Hippocampal formation (tissue), 2 donors: ENCODE measurements around the gene MYO3B.
"Not testable (repeated sequence)": the region's sequence is repeated elsewhere in the genome, so short reads cannot be mapped to it uniquely, and the experiment has no call there.

Experiments used
- DNase-seq, 2 donors: peaks; one replicate each; lab custom pipeline; 2025; lab: John Stamatoyannopoulos, UW

MYO3B gene

DNA sequence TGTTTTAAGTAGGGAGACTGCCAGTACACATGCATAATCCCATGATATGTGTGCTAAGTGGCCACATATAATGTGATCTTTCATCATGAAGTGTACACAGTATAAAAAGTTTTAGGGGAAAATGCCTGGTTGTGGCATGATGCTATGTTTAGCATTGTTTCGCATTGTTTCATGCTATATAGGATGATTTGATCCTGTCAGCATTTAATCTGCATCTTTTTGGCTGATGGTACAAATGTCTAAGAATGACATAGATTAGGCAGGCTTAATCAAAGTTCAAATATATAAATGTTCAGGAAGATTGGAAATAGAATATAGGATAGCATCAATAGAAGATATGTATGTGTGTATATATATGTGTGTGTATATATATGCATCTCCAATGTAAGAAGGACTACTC is 83.6 kb downstream of the MYO3B start:
- DNase-seq = no peak

DNA sequence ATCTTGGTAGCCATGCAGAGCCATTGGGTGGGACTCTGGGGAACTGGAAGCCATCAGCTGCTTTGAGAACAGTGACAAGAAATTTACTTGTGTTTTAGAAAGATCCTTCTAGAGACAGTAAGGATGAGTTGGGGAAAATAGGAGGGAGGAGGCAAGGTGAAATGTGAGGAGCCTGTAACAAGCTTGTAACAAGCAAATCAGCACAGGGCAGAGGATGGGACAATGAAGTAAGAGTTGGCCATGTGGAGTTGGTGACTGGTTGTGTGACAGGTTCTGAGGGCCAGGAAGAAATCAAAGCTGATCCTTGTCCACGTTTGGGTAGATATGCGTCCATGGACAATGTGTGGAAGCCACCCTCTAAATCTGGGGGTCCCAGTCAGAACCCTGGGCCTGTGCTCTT is 84.4 kb downstream of the MYO3B start:
- DNase-seq = no peak

DNA sequence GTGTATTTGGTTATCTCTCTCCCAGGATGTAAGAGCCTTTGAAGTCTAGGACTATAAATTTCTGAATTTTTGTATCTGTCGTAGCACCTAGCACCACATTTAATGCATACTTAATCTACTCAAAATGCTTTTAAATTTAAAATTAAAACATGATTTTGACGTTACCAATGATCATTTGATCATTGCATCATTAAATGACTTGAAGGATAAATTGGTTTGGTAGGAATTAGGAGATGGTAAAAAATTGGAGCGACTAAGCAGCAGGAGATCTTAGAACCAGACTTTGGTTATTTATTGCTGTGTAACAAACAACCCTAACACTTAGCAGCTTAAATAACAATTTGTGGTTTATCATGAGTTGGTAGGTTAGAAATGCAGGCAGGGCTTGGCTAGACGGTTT is 84.9 kb downstream of the MYO3B start:
- DNase-seq = no peak

DNA sequence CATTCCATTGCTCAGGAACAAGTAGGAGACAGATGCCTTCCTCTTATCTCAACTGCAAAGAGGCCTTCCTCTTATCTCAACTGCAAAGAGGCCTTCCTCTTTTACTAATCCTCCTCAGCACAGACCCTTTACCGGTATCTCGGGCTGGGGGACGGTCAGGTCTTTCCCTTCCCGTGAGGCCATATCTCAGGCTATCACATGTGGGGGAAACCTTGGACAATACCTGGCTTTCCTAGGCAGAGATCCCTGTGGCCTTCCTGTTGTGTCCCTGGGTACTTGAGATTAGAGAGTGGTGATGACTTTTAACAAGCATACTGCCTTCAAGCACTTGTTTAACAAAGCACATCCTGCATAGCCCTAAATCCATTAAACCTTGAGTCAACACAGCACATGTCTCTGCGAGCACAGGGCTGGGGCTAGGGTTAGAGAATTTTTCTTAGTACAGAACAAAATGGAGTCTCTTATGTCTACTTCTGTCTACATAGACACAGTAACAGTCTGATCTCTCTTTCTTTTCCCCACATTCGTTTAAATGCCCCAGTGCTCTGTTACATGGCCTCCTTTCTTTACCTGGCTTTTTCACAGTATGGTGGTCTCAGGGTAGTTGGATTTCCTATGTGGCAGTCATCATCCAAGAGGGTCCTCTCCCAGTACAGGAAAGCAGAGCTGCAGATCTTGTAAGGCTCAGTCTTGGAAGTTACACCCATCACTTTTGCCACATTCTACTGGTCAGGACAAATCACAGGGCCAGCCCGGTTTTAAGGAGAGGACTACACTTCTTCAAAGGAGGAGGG is 86.0 kb downstream of the MYO3B start:
- DNase-seq = not testable (repeated sequence)

DNA sequence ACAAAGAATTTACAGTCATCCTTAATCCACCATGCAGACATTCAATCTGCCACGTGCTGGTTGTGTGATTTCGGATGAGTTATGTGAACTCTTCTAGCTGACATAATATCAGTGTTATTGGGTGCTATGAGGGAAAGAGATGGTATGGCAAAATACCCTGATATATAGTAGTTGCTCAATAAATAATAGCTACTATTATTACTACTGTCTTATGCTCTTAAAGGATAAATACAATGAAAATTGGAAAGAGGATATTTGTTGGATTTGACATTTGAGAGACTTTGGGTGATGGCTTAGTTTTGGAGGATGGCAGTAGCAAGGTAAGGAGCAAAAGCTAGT is 86.5 kb downstream of the MYO3B start:
- no peak for DNase-seq

DNA sequence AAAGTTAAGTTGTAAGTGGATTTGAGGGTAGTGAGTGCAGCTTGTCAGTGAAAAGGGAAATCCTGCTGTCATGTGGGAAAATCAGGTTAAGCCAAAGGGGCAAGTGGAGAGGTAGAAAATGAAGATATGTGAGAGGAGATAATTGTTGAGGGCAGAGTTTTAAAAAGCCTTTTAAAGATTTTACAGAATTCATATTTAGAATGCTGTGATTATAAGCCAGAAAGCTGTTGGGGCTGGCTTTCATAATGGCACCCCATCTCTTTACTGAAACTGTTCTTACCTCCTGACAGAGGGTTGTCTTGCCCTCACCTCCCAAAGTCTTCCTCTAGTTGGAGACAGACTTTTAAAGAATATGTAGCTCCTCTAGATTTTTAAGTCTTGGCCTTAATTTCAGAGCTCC is 86.9 kb downstream of the MYO3B start:
- DNase-seq = no peak

DNA sequence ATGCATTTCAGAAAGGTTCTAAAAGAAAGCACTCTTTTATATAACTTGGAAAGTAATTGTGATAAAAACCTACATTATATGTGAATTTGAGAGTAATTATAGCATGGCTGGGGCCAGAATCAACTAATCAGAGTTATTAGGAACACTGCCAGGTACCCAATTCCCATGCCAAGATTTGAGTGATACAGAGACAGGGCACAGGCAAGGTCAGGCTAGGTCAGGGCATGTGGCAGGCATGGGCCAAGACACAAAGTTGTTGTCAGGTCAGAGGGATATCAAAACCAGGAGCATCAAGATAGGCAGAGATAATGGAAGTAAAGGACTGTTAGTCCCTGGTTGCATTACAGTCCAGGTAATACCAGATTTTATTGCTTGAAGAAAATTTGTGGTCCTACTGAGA is 87.4 kb downstream of the MYO3B start:
- DNase-seq = no peak

DNA sequence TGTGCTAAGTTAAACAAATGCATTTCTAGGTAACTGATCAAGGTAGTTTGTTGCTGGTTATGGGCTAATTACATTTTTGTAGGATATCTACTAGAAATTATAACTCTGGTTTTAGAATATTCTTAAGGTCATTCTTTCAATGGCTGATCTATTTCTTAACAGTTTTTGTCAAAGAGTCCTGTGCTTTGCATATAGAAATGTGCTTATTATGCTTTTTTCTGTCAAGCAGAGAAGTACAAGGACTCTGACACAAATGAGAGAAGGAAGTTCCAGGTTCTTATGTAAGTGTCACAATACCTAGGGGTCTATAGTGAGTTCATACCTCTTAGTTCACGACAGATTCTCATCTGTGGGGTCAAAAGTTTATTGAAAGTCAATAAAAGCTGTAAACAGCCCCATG is 88.4 kb downstream of the MYO3B start:
- no peak for DNase-seq

DNA sequence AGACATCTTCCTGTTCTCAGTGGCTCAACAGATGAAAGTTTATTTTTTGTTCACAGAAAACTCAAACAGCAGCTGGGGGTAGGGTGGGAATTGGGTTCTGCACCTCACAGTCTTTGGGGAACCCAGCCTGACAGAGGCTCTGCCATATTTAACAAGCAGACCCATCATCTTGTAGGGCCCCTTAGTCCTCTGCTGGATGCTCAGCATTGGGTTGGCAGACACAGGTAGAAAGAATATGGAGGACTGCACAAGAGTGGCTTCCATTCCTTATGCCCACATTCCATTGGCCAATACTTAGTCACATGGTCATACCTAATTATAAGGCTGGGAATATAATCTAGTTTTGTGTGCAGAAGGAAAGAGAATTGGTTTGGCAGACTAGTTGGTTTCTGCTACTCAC is 89.1 kb downstream of the MYO3B start:
- DNase-seq = no peak

DNA sequence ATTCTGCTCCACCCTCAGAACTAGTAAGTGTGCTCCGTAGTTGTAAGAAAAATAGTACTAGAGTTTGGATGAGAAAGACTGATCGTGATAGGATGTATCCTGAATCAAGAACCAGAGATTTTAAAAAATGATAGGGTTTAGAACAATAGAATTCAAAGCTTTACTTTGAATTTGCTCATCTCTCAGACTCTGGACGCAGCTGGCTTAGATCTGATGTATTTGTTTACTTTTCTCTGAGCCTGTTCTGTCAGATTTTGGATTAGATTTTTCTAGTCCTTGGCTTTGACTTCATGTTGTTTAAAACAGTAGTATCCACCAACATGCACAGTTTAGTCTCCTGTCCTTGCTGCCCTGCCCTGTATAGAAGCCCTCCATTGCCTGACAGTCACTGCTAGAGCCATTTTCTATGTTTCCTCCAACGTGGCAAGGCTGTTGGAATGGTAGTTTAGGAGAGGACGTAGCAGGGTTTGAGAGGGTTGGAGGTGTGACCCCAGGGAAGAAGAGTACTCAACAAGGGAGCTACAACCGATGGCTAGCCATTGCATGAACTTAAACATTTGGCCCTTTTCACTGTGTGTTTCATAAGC is 92.4 kb downstream of the MYO3B start:
- no peak for DNase-seq

DNA sequence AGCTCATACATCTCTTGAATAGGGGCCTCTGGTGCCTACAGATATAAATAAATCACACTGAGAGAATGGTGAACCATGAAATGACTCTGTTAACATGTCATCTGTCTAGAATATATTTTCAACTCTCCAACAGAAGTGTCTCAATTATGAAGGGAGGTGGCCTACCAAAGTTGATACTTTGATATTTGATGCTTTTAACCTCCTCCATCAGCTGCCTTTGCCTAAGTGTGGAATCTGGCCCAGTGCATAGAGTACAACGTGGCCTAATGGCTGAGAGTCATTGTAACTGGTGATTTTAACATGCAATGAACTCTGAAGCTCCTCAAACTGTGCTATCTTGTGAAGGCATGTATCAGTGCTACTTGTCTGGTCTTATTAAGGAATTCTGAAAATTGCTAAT is 93.4 kb downstream of the MYO3B start:
- DNase-seq = no peak

DNA sequence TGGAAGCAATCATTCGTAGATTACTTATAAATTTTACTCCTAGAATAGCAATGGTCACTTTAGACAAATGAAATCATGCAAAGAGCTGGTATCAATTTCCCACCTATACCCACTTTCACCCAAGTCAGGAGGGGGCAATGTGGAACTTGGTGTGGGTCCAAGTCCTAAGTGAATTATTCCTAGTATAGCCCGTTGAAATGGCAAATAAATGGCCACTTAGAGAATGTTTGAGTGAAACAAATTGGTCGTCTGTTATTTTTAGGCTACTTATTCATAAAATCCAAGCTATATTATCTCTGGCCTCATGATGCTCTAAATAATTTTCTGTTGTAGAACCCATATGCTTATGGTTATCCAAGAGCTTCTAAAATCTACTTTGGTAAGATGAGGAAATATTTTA is 98.1 kb downstream of the MYO3B start:
- no peak for DNase-seq

DNA sequence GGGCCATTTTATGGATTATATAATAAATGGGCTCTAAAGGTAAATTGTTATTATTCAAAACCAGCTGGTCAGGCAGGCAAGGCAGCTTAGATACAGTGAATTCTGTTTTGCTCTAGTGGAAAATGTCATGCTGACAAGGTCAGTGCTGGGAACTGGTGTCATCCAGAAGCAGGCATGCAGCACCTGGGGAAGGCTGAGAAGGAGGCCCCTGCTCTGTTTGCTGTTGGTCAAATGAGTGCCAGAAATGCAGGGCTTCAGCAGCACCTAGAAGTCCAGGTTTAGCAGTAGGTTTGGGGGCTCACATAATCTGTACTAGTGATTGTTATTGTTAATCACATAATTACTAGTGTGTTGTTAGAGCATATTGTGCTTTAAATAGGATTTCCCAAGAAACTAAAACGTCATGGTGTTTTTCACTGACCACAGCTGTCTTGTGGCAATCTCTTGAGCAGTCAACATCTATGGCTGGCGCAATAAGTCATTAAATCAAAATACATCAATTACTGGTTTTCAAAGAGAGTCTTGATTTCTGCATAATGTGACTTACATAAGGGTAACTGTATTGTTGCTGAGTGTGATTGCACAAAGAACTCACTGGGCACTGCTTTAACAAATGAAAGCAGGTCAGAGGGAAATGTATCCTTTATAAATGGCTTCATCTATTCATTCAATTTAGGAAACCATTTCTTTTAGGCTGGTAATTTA is 99.1 kb downstream of the MYO3B start:
- no peak for DNase-seq

DNA sequence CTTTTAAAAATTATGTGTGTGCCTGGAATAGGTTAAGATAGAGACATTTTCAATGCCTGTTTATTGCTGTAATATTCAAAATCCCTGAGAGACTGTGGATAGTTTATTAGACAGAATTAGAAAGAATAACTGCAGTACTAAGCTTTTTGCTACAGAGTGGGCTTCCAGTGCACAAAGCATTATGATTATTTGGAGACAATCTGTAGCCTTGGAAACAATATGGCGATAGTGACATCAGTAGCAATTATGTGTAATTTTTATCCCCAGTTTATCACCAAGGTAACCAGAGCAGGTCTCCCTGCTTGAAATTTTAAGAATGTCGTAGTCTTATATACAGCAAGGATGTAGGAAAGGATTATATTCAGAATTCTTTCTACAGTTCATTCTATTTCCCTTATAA is 100.0 kb downstream of the MYO3B start:
- no peak for DNase-seq

DNA sequence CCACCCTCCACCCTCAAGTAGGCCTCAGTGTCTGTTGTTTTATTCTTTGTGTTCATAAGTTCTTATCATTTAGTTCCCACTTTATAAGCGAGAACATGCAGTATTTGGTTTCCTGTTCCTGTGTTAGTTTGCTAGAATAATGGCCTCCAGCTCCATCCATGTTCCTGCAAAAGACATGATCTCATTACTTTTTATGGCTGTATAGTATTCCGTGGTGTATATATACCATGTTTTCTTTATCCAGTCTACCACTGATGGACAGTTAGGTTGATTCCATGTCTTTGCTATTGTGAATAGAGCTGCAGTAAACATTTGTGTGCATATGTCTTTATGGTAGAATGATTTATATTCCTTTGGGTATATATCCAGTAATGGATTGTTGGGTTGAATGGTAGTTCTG is 101.7 kb downstream of the MYO3B start:
- DNase-seq = not testable (repeated sequence)

DNA sequence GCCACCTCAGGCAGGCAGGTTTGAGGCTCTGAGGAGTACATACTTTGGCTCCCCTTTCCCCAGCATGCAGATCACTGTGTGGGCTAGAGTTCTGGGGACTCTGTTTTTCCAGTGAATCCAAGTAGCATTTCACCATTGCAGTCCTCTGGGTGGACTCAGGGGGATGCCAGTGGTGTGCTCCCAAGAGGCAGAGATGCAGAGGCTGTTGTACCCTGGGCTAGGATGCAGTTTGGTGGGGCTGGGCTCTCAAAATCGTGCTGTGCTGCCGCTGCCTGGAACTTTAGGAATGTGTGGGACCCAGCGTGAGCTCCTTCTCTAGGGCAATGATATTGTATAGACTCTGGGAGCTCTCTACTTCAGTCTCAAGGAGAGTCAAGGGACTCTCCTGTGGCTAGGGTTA is 104.9 kb downstream of the MYO3B start:
- DNase-seq = no peak

DNA sequence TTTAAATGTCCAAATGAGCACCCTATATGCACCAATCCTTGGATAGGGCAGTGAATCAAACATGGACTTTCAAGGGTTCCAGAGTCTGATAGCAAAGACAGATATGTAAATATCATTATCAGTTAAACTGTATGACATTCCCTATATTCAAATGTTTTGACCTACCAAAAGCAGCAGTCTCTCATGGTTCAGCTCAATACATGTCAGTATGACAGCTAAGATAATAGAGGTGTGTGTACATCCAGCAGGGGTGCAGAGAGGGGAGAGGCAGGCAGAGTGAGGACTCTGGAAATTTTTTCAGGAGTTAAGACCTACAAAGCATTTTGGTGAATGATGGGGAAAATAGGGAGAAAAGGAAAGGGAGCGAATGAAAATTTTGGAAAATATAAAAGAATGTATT is 106.3 kb downstream of the MYO3B start:
- DNase-seq = no peak

DNA sequence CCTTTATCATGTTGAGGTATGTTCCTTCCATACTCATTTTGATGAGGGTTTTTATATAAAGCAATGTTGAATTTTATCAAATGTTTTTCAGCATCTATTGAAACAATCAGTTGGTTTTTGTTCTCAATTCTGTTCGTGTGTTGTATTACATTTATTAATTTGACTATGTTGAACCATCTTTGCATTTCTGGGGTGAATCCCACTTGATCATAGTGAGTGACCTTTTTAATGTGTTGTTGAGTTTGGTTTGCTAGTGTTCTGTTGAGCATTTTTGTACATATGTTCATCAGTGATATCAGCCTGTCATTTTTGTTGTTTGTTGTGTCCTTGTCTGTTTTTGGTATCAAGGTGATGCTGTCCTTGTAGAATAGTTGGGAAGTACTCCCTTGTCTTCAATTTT is 110.9 kb downstream of the MYO3B start:
- no peak for DNase-seq

DNA sequence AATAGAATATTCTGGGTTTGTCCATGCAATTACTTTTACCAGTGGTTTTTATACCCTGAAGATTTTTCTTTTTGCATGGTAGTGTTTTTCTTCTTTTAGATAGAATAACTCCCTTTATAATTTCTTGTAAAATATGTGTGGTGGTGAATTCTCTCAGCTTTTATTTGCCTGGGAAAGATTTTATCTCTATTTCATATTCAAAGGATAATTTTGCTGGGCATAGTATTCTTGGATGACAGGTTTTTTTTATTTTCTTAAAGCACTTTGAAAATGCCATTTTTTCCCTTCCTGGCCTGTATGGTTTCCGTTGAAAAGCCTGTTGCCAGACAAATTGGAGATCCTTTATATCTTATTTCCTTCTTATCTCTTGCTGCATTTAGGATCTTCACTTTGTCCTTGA is 113.5 kb downstream of the MYO3B start:
- no peak for DNase-seq

DNA sequence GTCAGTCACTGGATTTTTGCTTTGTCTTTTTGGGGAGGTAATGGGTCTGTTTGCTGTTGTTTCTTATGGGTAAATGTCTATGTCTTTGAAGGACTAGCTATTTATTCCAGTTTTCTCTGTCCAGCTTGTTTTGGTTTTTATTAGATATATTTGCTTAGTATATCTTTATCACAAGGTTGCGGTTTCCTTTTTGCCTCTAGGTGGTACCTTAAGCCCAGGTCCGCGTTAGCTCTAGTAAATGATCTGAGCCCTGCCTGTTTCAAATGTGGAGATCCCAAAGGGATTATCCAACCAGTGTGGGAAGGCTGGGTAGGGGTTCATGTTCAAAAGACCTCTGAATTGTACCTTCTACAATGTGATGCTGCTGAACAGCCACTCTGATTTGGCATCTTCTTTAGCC is 114.5 kb downstream of the MYO3B start:
- DNase-seq = no peak

DNA sequence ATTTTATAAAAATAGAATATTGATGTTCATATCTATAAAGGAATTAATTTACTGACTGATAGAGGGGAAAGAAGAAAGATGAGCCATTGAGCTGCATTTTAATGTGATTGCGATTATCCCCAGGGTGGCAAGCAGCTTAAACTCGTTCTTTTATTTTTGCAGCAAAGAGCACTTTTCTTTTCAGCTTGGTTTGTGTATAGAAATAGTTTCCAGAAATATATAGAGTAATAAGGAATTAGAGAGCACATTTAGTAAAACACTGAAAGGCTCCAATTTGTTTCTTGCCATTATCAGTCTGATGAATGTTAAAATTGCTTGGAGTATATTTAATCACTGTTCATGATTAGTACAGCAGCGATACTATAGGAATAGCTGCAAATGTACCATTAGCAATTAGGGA is 119.5 kb downstream of the MYO3B start:
- no peak for DNase-seq

DNA sequence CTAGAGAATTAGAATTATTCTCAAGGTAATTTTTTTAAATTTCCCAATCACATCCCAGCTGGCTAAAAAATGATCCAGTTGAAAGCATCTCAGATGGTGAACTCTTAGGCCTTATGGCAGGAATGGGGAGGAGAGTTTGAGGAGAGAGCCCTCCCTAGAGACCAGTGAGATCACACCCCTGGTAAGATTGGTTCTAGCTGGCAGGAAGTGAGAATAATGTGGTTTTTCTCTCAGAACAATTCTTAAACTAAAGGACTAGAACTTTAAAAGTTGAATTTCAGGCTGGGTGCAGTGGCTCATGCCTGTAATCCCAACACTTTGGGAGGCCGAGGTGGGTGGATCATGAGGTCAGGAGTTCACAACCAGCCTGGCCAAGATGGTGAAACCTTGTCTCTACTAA is 120.2 kb downstream of the MYO3B start:
- no peak for DNase-seq

DNA sequence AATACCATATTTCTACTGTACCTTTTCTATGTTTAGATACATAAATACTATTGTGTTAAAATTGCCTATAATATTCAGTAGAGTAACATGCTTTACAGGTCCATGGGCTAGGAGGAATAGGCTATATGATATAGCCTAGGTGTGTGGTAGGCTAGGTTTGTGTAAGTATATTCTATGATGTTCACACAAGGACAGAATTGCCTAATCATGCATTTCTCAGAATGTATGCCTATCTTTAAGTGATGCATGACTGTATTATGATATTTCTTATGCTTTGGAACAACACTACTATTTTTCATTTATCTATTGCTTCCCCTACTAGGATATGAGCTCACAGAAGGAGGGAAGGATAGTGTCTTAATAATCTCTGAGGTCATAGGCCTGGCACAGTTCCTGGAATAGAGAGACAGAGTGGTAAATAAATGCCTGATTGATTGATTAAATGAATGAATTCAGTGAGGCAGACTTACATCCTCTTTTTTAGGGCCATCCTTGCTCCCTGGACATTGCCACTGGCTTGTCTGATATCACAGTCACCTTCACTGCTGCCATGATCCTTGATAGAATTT is 121.0 kb downstream of the MYO3B start:
- DNase-seq = no peak
